H54 (cell line): ENCODE measurements around the gene TTC39B.
A peak's percentile ranks its signal among the peaks of the same experiment; 100 is the strongest.

Experiments
- DNase-seq: peaks from one replicate; pipeline ENCODE4 v3.0.0; 2011; ENCODE audit warnings: low spot score, mixed read lengths; ENCODE audit not compliant: insufficient read length
- FAIRE-seq: peaks from 3 replicates; lab custom pipeline; 2011; peaks lifted over from hg19 to GRCh38; lab: Jason Lieb, UNC
- POLR2A ChIP-seq: IDR thresholded peaks from 2 replicates; pipeline ENCODE4 v1.6.1; 2011; ENCODE audit warnings: low read depth, mild to moderate bottlenecking, low read length

TTC39B gene

DNA sequence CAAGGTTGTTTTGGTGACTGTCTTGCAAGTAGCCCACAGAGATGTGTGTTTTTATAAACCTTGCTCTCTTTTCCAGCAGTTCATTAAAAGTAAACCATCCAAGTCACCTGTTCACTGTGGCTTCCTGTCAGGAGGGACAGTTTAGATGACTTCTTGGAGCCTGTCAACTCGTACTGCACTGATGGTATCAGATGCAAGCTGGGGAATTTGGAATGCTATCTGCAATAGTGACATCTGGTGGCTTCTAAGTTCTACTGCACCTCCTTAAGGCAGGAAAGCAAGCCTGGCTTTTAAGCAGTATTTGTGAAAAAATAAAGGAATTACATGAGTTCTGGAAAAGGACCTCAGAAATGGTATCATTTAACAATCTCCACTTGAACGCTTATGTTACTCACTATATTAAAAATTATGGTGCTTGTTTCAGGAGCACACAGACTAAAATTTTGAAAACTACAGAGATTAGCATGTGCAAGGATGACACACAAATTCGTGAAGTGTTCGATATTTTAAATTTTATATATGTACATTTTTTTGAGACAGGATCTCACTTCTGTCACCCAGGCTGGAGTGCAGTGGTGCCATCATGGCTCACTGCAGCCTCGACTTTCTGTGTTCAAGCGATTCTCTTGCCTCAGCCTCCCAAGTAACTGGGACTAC, 164.0 kb downstream of the TTC39B start:
- DNase-seq (no peak), FAIRE-seq (no peak)
- no peak for TF ChIP-seq POLR2A

GRCh38 chr9:15140051-15140450, 167.0 kb downstream of the TTC39B start:
- no peak for TF ChIP-seq POLR2A
- FAIRE-seq (no peak), DNase-seq (no peak)

GRCh38 chr9:15139469-15139868, 167.5 kb downstream of the TTC39B start:
- FAIRE-seq (no peak), DNase-seq (no peak)
- no peak for TF ChIP-seq POLR2A

GRCh38 chr9:15138357-15138686, 168.7 kb downstream of the TTC39B start:
- no peak for FAIRE-seq
- no peak for DNase-seq
- TF ChIP-seq POLR2A, result no peak

DNA sequence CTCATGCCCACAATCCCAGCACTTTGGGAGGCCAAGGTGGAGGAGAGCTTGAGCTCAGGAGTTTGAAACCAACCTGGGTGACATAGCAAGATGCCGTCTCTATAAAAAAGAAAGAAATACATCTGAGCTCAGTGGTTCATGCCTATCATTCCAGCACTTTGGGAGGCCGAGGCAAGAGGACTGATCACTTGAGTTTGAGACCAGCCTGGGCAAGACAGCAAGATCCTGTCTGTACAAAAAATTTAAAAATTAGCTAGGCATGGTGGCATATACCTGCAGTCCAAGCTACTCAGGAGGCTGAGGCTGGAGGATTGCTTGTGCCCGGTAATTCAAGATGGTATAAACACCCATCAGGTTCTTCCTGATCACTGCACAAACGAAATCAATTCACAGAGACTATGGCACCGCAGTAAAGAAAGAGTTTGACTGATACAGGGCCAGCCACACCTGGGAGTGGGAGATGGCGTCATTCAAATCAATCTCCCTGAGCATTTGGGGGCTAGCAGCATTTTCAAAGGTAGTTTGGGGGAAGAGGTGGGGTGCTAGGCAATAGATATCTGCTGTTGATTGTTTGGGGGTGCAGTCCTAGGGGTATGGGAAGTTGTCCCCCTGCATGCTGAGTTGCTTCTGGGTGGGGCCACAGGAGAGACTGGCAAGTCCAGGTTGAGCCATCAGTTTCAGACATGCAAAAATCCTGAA, 169.2 kb downstream of the TTC39B start:
- no peak for FAIRE-seq
- no peak for DNase-seq
- TF ChIP-seq POLR2A, result no peak

- FAIRE-seq, result no peak
- no peak for DNase-seq
- TF ChIP-seq POLR2A, result no peak
Observed at GRCh38 chr9:15137089-15137488, 169.9 kb downstream of the TTC39B start.

DNA sequence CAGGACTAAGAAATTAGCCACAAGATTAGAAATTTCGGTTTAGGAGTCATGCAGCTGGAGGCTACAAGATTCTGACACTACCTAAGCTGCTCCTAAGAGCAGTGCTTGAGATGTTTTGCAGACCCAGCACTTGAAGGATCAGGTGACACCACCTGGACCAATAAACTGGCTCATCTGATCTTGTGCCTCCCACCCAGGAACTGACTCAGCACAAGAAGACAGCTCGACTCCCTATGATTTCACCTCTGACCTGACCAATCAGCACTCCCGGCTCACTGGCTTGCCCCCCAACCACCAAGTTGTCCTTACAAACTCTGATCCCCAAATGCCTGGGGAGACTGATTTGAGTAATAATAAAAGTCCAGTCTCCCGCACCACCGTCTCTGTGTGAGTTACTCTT, 170.4 kb downstream of the TTC39B start:
- no peak for DNase-seq
- TF ChIP-seq POLR2A, result no peak
- no peak for FAIRE-seq

GRCh38 chr9:15135164-15135792, 171.7 kb downstream of the TTC39B start:
- FAIRE-seq (peak; percentile 97), DNase-seq (peak; percentile 50)
- TF ChIP-seq POLR2A, result no peak

GRCh38 chr9:15133488-15133887, 173.5 kb downstream of the TTC39B start:
- TF ChIP-seq POLR2A, result no peak
- FAIRE-seq (no peak), DNase-seq (no peak)

- no peak for DNase-seq
- no peak for FAIRE-seq
- TF ChIP-seq POLR2A, result no peak
Observed at GRCh38 chr9:15132091-15132490, 174.9 kb downstream of the TTC39B start.

DNA sequence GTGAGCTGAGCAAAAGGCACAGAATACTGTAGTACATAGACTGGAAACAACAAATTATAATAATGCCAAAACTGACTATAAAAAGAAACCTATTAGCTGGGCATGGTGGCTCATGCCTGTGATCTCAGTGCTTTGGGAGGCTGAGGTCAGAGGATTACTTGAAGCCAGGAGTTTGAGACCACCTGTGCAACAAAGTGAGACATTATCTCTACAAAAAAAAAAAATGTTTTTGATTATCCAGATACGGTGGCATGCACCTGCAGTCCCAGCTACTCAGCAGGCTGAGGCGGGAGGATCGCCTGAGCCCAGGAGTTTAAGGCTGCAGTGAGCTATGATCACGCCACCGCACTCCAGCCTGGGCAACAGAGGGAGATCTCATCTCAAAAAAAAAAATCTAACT, 175.9 kb downstream of the TTC39B start:
- TF ChIP-seq POLR2A, result no peak
- DNase-seq (no peak), FAIRE-seq (no peak)

GRCh38 chr9:15127831-15128230, 179.2 kb downstream of the TTC39B start:
- FAIRE-seq, result no peak

DNA sequence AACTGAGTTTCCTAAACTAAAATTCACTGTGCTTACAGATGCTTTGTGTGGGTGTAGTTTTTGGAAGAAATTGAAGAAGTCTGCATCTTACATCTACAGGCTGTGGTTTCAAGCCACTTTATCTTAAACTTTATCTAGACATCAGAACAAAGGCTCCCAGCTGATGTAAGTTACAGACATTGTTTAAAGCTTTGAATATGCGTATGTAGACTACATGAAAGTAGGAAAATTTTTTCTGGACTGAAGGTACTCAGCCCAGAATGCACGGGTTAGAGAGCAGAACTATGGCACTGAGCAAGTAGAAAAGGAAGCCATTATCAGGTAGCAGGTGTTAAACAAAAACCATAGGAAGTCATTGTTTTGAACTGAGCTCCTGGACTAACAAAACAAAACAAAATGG, 185.4 kb downstream of the TTC39B start:
- no peak for TF ChIP-seq POLR2A
- DNase-seq, result no peak
- FAIRE-seq, result no peak

More at GRCh38 chr9:15127831-15128230, 179.2 kb downstream of the TTC39B start:
- no peak for DNase-seq
- no peak for TF ChIP-seq POLR2A

- TF ChIP-seq POLR2A, result no peak
- DNase-seq (no peak), FAIRE-seq (no peak)
Observed at GRCh38 chr9:15116130-15116580, 190.9 kb downstream of the TTC39B start.
